ENCODE measurements around the gene UVRAG.

The UVRAG gene

GRCh38 chr11:75884321-75884720 lies 69.3 kb downstream of the UVRAG start:
- no peak for DNase-seq

GRCh38 chr11:75888416-75888815 lies 73.4 kb downstream of the UVRAG start:
- DNase-seq = no peak

GRCh38 chr11:75891947-75892739 lies 77.1 kb downstream of the UVRAG start:
- no peak for DNase-seq

- DNase-seq = no peak
These were observed 78.2 kb downstream of the UVRAG start for GRCh38 chr11:75893251-75893650.

GRCh38 chr11:75894036-75894585 lies 79.1 kb downstream of the UVRAG start:
- no peak for DNase-seq

GRCh38 chr11:75896843-75897419 lies 81.9 kb downstream of the UVRAG start:
- DNase-seq = no peak

- no peak for DNase-seq
These were observed 83.9 kb downstream of the UVRAG start for GRCh38 chr11:75898871-75899270.

- no peak for DNase-seq
These were observed 84.8 kb downstream of the UVRAG start for GRCh38 chr11:75899806-75900205.

- no peak for DNase-seq
These were observed 85.8 kb downstream of the UVRAG start for GRCh38 chr11:75900848-75901247.

GRCh38 chr11:75902631-75903030 lies 87.6 kb downstream of the UVRAG start:
- DNase-seq = no peak

- no peak for DNase-seq
These were observed 88.3 kb downstream of the UVRAG start for GRCh38 chr11:75903276-75903675.

- no peak for DNase-seq
These were observed 90.4 kb downstream of the UVRAG start for GRCh38 chr11:75905434-75905833.

- DNase-seq = no peak
These were observed 93.0 kb downstream of the UVRAG start for GRCh38 chr11:75907906-75908527.

GRCh38 chr11:75910426-75911145 lies 95.6 kb downstream of the UVRAG start:
- DNase-seq = no peak

- DNase-seq = no peak
These were observed 96.4 kb downstream of the UVRAG start for GRCh38 chr11:75911459-75911858.

GRCh38 chr11:75913984-75914383 lies 99.0 kb downstream of the UVRAG start:
- DNase-seq = no peak

- DNase-seq = no peak
These were observed 101.9 kb downstream of the UVRAG start for GRCh38 chr11:75916882-75917281.

- no peak for DNase-seq
These were observed 103.3 kb downstream of the UVRAG start for GRCh38 chr11:75918331-75918730.

- DNase-seq = no peak
These were observed 104.5 kb downstream of the UVRAG start for GRCh38 chr11:75919525-75919924.

GRCh38 chr11:75920848-75921247 lies 105.8 kb downstream of the UVRAG start:
- no peak for DNase-seq

GRCh38 chr11:75921808-75922207 lies 106.8 kb downstream of the UVRAG start:
- DNase-seq = no peak

GRCh38 chr11:75924966-75925784 lies 110.2 kb downstream of the UVRAG start:
- DNase-seq = no peak
